H1 (cell line): ENCODE results near the gene PPP1R9A. TPM values are rescaled to one million over a fixed set of nuclear protein-coding genes. Genes with fewer than 3 reads are reported as not detected.

Source experiments
- CTCF ChIA-PET: fragments of 300-600 bp; sonication (Branson Sonifier 250); formaldehyde crosslinking; loops from one replicate; lab custom pipeline; 2021; ENCODE audit not compliant: partially characterized antibody; lab: Charles Lee
- POLR2A ChIA-PET: fragments of 300-600 bp; sonication (Branson Sonifier 250); formaldehyde crosslinking; loops from one replicate; lab custom pipeline; 2021; ENCODE audit warnings: inconsistent platforms; ENCODE audit not compliant: partially characterized antibody; lab: Charles Lee
- DNase-seq, 2 experiments: peaks; one replicate each; pipeline versions ENCODE4 v3.0.0 to v3.0.0-alpha.2; 2010 to 2022; ENCODE audit warnings: low spot score in 2 of 2, low read depth in 1 of 2, mixed read lengths in 1 of 2
- FAIRE-seq: peaks from 2 replicates; lab custom pipeline; 2011; peaks lifted over from hg19 to GRCh38; lab: Jason Lieb, UNC
- H2AFZ ChIP-seq: 2 replicates; pipeline ENCODE4 v1.8.1; 2012; ENCODE audit warnings: low read length, inconsistent platforms
- H2AK5ac ChIP-seq: 2 replicates; pipeline ENCODE4 v1.6.1; 2013; ENCODE audit warnings: low read depth, low read length
- H2BK120ac ChIP-seq: replicated peaks from 2 replicates; pipeline ENCODE3; 2013; ENCODE audit warnings: low read depth, low read length, inconsistent platforms
- H2BK12ac ChIP-seq: 2 replicates; pipeline ENCODE4 v1.6.1; 2013; ENCODE audit warnings: low read depth, low read length
- H2BK15ac ChIP-seq: 2 replicates; pipeline ENCODE4 v1.6.1; 2013; ENCODE audit warnings: low read length
- H2BK20ac ChIP-seq: 2 replicates; pipeline ENCODE4 v1.6.1; 2013; ENCODE audit warnings: low read length
- H2BK5ac ChIP-seq: 2 replicates; pipeline ENCODE4 v1.6.1; 2013; ENCODE audit warnings: low read depth, low read length
- H3K14ac ChIP-seq: 2 replicates; pipeline ENCODE4 v1.6.1; 2013; ENCODE audit warnings: inconsistent platforms; ENCODE audit not compliant: insufficient read length
- H3K18ac ChIP-seq: 2 replicates; pipeline ENCODE4 v1.6.1; 2013; ENCODE audit warnings: low read length; ENCODE audit errors: extremely low read depth
- H3K23ac ChIP-seq: 2 replicates; pipeline ENCODE4 v1.6.1; 2013; ENCODE audit warnings: inconsistent platforms; ENCODE audit not compliant: insufficient read length
- H3K23me2 ChIP-seq: 2 replicates; pipeline ENCODE4 v1.6.1; 2013; ENCODE audit warnings: low read depth, low read length
- H3K27ac ChIP-seq: 2 replicates; pipeline ENCODE4 v1.6.1; 2011; ENCODE audit warnings: low read depth, low read length, inconsistent platforms
- H3K27me3 ChIP-seq, 4 experiments: replicated peaks in 1 of 4; 1 replicate in 1 of 4; 2 replicates in 3 of 4; pipeline versions ENCODE4 v1.6.1 to v1.8.1; 2011 to 2013; ENCODE audit warnings: low read length in 3 of 4, mild to moderate bottlenecking in 3 of 4, inconsistent platforms in 2 of 4, mixed read lengths in 2 of 4, moderate library complexity in 1 of 4; ENCODE audit not compliant: control insufficient read depth in 3 of 4, insufficient read depth in 3 of 4; ENCODE audit errors: extremely low read depth in 1 of 4
- H3K36me3 ChIP-seq, 4 experiments: 2 replicates each; pipeline versions ENCODE4 v1.6.1 to v1.8.1; 2011 to 2013; ENCODE audit warnings: mild to moderate bottlenecking in 4 of 4, low read length in 3 of 4, moderate library complexity in 2 of 4, control low read depth in 1 of 4, inconsistent platforms in 1 of 4; ENCODE audit not compliant: insufficient read depth in 4 of 4, control insufficient read depth in 2 of 4
- H3K4ac ChIP-seq: replicated peaks from 2 replicates; pipeline ENCODE3; 2013; ENCODE audit warnings: low read length, low read depth, mixed read lengths, inconsistent platforms; ENCODE audit not compliant: insufficient read length
- H3K4me1 ChIP-seq, 4 experiments: replicated peaks in 1 of 4; 1 replicate in 1 of 4; 2 replicates in 3 of 4; pipeline versions ENCODE4 v1.6.1 to v1.8.1; 2011 to 2013; ENCODE audit warnings: low read length in 3 of 4, inconsistent platforms in 2 of 4, mixed read lengths in 1 of 4; ENCODE audit not compliant: insufficient read depth in 4 of 4, control insufficient read depth in 3 of 4
- H3K4me2 ChIP-seq, 2 experiments: 2 replicates each; pipeline versions ENCODE4 v1.6.1 to v1.8.1; 2011 to 2013; ENCODE audit warnings: low read depth in 2 of 2, low read length in 2 of 2, control low read depth in 1 of 2, inconsistent platforms in 1 of 2, mild to moderate bottlenecking in 1 of 2; ENCODE audit not compliant: insufficient read depth in 1 of 2
- H3K4me3 ChIP-seq, 4 experiments: fragments of 200-600, 300-600 bp in 1 of 4; sonication (generic), shearing (Covaris generic), sonication (Bioruptor Twin) in 1 of 4; 2 replicates each; pipeline versions ENCODE4 v1.5.1 to v1.8.1; 2011 to 2016; ENCODE audit warnings: low read length in 4 of 4, low read depth in 3 of 4, control low read depth in 2 of 4, inconsistent platforms in 2 of 4, mild to moderate bottlenecking in 2 of 4, mixed read lengths in 1 of 4, moderate library complexity in 1 of 4; ENCODE audit not compliant: insufficient read depth in 2 of 4; ENCODE audit errors: extremely low read depth in 1 of 4
- H3K56ac ChIP-seq: replicated peaks from 2 replicates; pipeline ENCODE3; 2013; ENCODE audit warnings: low read depth, mild to moderate bottlenecking, mixed read lengths, low read length, inconsistent platforms; ENCODE audit not compliant: insufficient read length
- H3K79me1 ChIP-seq: 2 replicates; pipeline ENCODE4 v1.6.1; 2013; ENCODE audit warnings: low read depth, low read length, control low read depth
- H3K79me2 ChIP-seq, 2 experiments: 2 replicates each; pipeline versions ENCODE4 v1.6.1 to v1.8.1; 2012 to 2013; ENCODE audit warnings: low read length in 2 of 2, mild to moderate bottlenecking in 2 of 2, inconsistent platforms in 1 of 2; ENCODE audit not compliant: insufficient read depth in 2 of 2, control insufficient read depth in 1 of 2
- H3K9ac ChIP-seq, 4 experiments: replicated peaks in 1 of 4; 1 replicate in 1 of 4; 2 replicates in 3 of 4; pipeline versions ENCODE4 v1.6.1 to v1.8.1; 2011 to 2013; ENCODE audit warnings: low read depth in 3 of 4, low read length in 3 of 4, control low read depth in 2 of 4, mild to moderate bottlenecking in 2 of 4, moderate library complexity in 2 of 4, inconsistent platforms in 1 of 4; ENCODE audit errors: extremely low read depth in 1 of 4
- H3K9me3 ChIP-seq, 2 experiments: 2 replicates each; pipeline versions ENCODE4 v1.6.1 to v1.8.1; 2012 to 2013; ENCODE audit warnings: mild to moderate bottlenecking in 2 of 2, moderate library complexity in 2 of 2, control low read depth in 1 of 2, inconsistent platforms in 1 of 2, low read depth in 1 of 2, low read length in 1 of 2, mixed read lengths in 1 of 2; ENCODE audit not compliant: insufficient read depth in 2 of 2
- H4K20me1 ChIP-seq, 2 experiments: replicated peaks in 1 of 2; 2 replicates each; pipeline versions ENCODE3 to v1.8.1; 2011 to 2013; ENCODE audit warnings: inconsistent platforms in 2 of 2, low read length in 2 of 2, mild to moderate bottlenecking in 1 of 2; ENCODE audit not compliant: insufficient read depth in 2 of 2, control insufficient read depth in 1 of 2
- H4K5ac ChIP-seq: 2 replicates; pipeline ENCODE4 v1.6.1; 2013; ENCODE audit warnings: low read length, low read depth, mixed read lengths, inconsistent platforms; ENCODE audit not compliant: insufficient read length
- H4K8ac ChIP-seq: 2 replicates; pipeline ENCODE4 v1.8.0; 2013; ENCODE audit warnings: mild to moderate bottlenecking, moderate library complexity, low read length, inconsistent platforms; ENCODE audit not compliant: insufficient read depth; ENCODE audit errors: extremely low read depth
- H4K91ac ChIP-seq: replicated peaks from 2 replicates; pipeline ENCODE3; 2013; ENCODE audit warnings: low read length, mixed read lengths, inconsistent platforms; ENCODE audit not compliant: insufficient read length
- ATF2 ChIP-seq: IDR thresholded peaks from 2 replicates; pipeline ENCODE4 v1.6.1; 2012; ENCODE audit warnings: low read length, inconsistent platforms
- CEBPB ChIP-seq: IDR thresholded peaks from 2 replicates; pipeline ENCODE4 v1.6.1; 2012; ENCODE audit warnings: low read depth, low read length
- EP300 ChIP-seq, 2 experiments: IDR thresholded peaks; 1 replicate in 1 of 2; 2 replicates in 1 of 2; pipeline ENCODE4 v1.6.1; 2011 to 2012; ENCODE audit warnings: low read depth in 2 of 2, low read length in 2 of 2, mild to moderate bottlenecking in 2 of 2, borderline replicate concordance in 1 of 2, inconsistent platforms in 1 of 2, moderate library complexity in 1 of 2
- NANOG ChIP-seq: IDR thresholded peaks from 2 replicates; pipeline ENCODE4 v1.6.1; 2011; ENCODE audit warnings: low read length, low read depth, mild to moderate bottlenecking, inconsistent platforms; ENCODE audit not compliant: insufficient read depth, poor library complexity, severe bottlenecking
- SIRT6 ChIP-seq: IDR thresholded peaks from one replicate; pipeline ENCODE4 v1.7.1; 2012; ENCODE audit warnings: low read length, inconsistent platforms
- TAF1 ChIP-seq: IDR thresholded peaks from 2 replicates; pipeline ENCODE4 v1.6.1; 2011; ENCODE audit warnings: mild to moderate bottlenecking, low read depth, low read length
- YY1 ChIP-seq: IDR thresholded peaks from 2 replicates; pipeline ENCODE4 v1.6.1; 2011; ENCODE audit warnings: low read depth, mild to moderate bottlenecking, low read length
- WGBS, 2 experiments: shearing (Covaris generic) in 1 of 2; methylation state at CpG; one replicate each; pipeline versions ENCODE4 v1.1.6 to v1.1.7; 2013 to 2015; ENCODE audit warnings: low lambda C conversion rate in 2 of 2, mixed read lengths in 2 of 2, inconsistent platforms in 1 of 2, low coverage in 1 of 2, missing lambda C conversion rate in 1 of 2; ENCODE audit not compliant: insufficient replicate concordance in 2 of 2, insufficient coverage in 1 of 2, insufficient read length in 1 of 2; ENCODE audit errors: extremely low coverage in 1 of 2, missing lambda C conversion rate in 1 of 2; 5-methylcytosine and 5-hydroxymethylcytosine counted together
- polyA plus RNA-seq, 7 experiments: library from polyadenylated mRNA; depleted of rRNA in 3 of 7; stranded (reverse) in 5 of 7; unstranded in 2 of 7; fragments of >200 nt in 5 of 7; fragments of 200-250 nt in 2 of 7; gene quantifications; 1 replicate in 5 of 7; 2 replicates in 1 of 7; 4 replicates in 1 of 7; pipeline versions ENCODE4 v1.2.1 to v1.2.3, GENCODE V29; 2011 to 2013; ENCODE audit warnings: missing spikeins in 2 of 7, mixed read lengths in 2 of 7
- total RNA-seq: library from RNA; stranded (reverse); fragmentation: NEBNext Ultra II Directional; extraction: Animal tissue kit (Norgen Biotek cat#: 25700); gene quantifications from 2 replicates; pipeline ENCODE4 v1.2.1, GENCODE V29; 2021

Gene PPP1R9A
- total and polyA plus RNA-seq, 2 of the 8 experiments (the other 6 are each of a cell fraction or from before 2014, with no cell fraction given): 3.0 to 20.3 TPM

DNA sequence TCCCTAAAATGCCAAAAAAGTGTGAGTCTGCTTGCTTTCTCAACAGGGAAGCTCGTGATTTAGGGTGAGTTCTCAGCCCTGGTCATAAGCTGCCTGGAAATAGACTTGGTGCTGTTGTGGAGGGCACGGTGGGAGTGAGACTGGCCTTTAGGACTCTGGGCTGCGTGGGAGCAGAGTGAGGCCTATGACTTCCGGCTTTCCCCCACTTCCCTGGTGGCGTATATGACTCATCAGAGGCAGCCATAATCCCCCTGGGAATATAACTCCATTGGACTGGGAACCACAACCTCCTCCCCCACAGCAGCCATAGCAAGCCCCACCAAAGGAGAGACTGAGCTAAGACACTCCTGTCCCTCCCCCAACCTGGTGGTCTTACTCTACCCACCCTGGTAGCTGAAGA lies 321.9 kb downstream of the PPP1R9A start:
- 91% methylated on average over 5 of the region's 5 CpGs; no CpG with 5 or more reads in 1 of the 2 experiments for WGBS, 2 experiments
- Histone ChIP-seq H2BK12ac (no peak overlapping the region), H3K23ac (no peak overlapping the region), H3K14ac (no peak overlapping the region), H3K4me3 (no peak overlapping the region), H3K23me2 (no peaks in the 10 kb centered on the region), H4K20me1 (no peaks in the 10 kb centered on the region), H3K27me3 (no peaks in the 10 kb centered on the region), H3K4ac (no peak overlapping the region), H3K79me2 (no peaks in the 10 kb centered on the region), H2AK5ac (no peak overlapping the region), H3K4me1 (no peaks in the 10 kb centered on the region), H3K4me2 (no peak overlapping the region), H3K18ac (no peak overlapping the region), H2AFZ (no peak overlapping the region), H2BK120ac (no peak overlapping the region), H4K91ac (no peak overlapping the region), H4K5ac (no peak overlapping the region), H2BK15ac (no peak overlapping the region), H3K27ac (no peak overlapping the region), H3K79me1 (no peaks in the 10 kb centered on the region), H3K9ac (no peak overlapping the region), H4K8ac (no peak overlapping the region), H2BK20ac (no peak overlapping the region), H3K56ac (no peak overlapping the region), H2BK5ac (no peak overlapping the region), H3K9me3 (no peaks in the 10 kb centered on the region), H3K36me3 (no peaks in the 10 kb centered on the region; a peak in 1 of 8 replicates)
- FAIRE-seq: no peak
- TF ChIP-seq TAF1: no peak
- no peak for TF ChIP-seq SIRT6
- no peak for TF ChIP-seq EP300 (IDR thresholded peaks at IDR 0.05; ENCODE audit: borderline replicate concordance in 1 of 2, low read depth in 2 of 2, low read length in 2 of 2)
- TF ChIP-seq NANOG: no peak
- TF ChIP-seq YY1: no peak
- no peak for TF ChIP-seq ATF2
- no peak for TF ChIP-seq CEBPB
- no peak for DNase-seq
- ChIA-PET POLR2A (no interaction called here), CTCF (interaction anchor here (0.6 to 1.0 kb wide), 4 partner anchors 14 to 780 kb away, joined by 3 to 4 read pairs (median 4); no protein-coding TSS in a partner anchor)
